GM23338 (cell line): ENCODE data around the gene ALPI. TPM values are rescaled to one million over a fixed set of nuclear protein-coding genes. Genes with fewer than 3 reads are reported as not detected.

Experiments used
- ATAC-seq: fragments of 200-7000 bp; cut with Tn5 transposase; 3 replicates; pipeline ENCODE4 v1.9.1; 2020
- DNase-seq: peaks from one replicate; pipeline ENCODE4 v3.0.0-alpha.2; 2015; ENCODE audit warnings: low spot score
- H2AFZ ChIP-seq: fragments of 200-600 bp; sonication (generic); 2 replicates; pipeline ENCODE4 v1.8.0; 2016; ENCODE audit warnings: antibody characterized with exemption, mild to moderate bottlenecking, moderate library complexity
- H3F3A ChIP-seq: fragments of 200-600 bp; sonication (generic); replicated peaks from 2 replicates; pipeline ENCODE4 v1.8.0; 2017; ENCODE audit warnings: antibody characterized with exemption, mixed run types, low read depth
- H3K27ac ChIP-seq: fragments of 200-600 bp; sonication (generic); 2 replicates; pipeline ENCODE4 v1.6.1; 2016; ENCODE audit warnings: low read depth
- H3K27me3 ChIP-seq: fragments of 200-600 bp; sonication (generic); 2 replicates; pipeline ENCODE4 v1.8.0; 2016; ENCODE audit warnings: mild to moderate bottlenecking, mixed run types, moderate library complexity; ENCODE audit not compliant: insufficient read depth
- H3K36me3 ChIP-seq: fragments of 200-600 bp; sonication (generic); 2 replicates; pipeline ENCODE4 v1.8.0; 2016; ENCODE audit warnings: mild to moderate bottlenecking; ENCODE audit not compliant: insufficient read depth
- H3K4me1 ChIP-seq: fragments of 200-600 bp; sonication (generic); 2 replicates; pipeline ENCODE4 v1.8.0; 2016; ENCODE audit warnings: mild to moderate bottlenecking, moderate library complexity; ENCODE audit not compliant: insufficient read depth
- H3K4me2 ChIP-seq: fragments of 200-600 bp; sonication (generic); 2 replicates; pipeline ENCODE4 v1.7.1; 2017; ENCODE audit warnings: mixed run types
- H3K4me3 ChIP-seq: fragments of 200-600 bp; sonication (generic); 2 replicates; pipeline ENCODE4 v1.6.1; 2016; ENCODE audit warnings: mixed run types
- H3K79me2 ChIP-seq: fragments of 200-600 bp; sonication (generic); replicated peaks from 2 replicates; pipeline ENCODE4 v1.8.0; 2017; ENCODE audit warnings: mild to moderate bottlenecking; ENCODE audit not compliant: insufficient read depth
- H3K9me2 ChIP-seq: fragments of 200-600 bp; sonication (generic); 2 replicates; pipeline ENCODE4 v1.8.0; 2017; ENCODE audit not compliant: insufficient read depth
- H4K20me1 ChIP-seq: fragments of 200-600 bp; sonication (generic); replicated peaks from 2 replicates; pipeline ENCODE4 v1.8.0; 2017; ENCODE audit warnings: mild to moderate bottlenecking; ENCODE audit not compliant: insufficient read depth
- H3K27ac Mint-ChIP-seq: 2 replicates; pipeline ENCODE4 v1.8.0; 2020; ENCODE audit warnings: inconsistent platforms, mild to moderate bottlenecking, moderate library complexity, mixed read lengths
- H3K27me3 Mint-ChIP-seq: 3 replicates; pipeline ENCODE4 v1.8.0; 2022; ENCODE audit warnings: low read depth, mild to moderate bottlenecking, moderate library complexity, mixed read lengths, inconsistent platforms; ENCODE audit not compliant: insufficient read depth, poor library complexity
- H3K36me3 Mint-ChIP-seq: 3 replicates; pipeline ENCODE4 v1.8.0; 2021; ENCODE audit warnings: low read depth, mild to moderate bottlenecking, inconsistent platforms, moderate library complexity, mixed read lengths
- H3K4me1 Mint-ChIP-seq: 3 replicates; pipeline ENCODE4 v1.8.0; 2020; ENCODE audit warnings: mild to moderate bottlenecking, inconsistent platforms, mixed read lengths
- H3K4me3 Mint-ChIP-seq: 3 replicates; pipeline ENCODE4 v1.8.0; 2021; ENCODE audit warnings: moderate library complexity, mild to moderate bottlenecking, inconsistent platforms, mixed read lengths
- H3K9me3 Mint-ChIP-seq: 3 replicates; pipeline ENCODE4 v1.8.0; 2020; ENCODE audit warnings: moderate library complexity, mild to moderate bottlenecking, inconsistent platforms, mixed read lengths
- EZH2 ChIP-seq: fragments of 200-600 bp; sonication (generic); IDR thresholded peaks from one replicate; pipeline ENCODE4 v1.8.0; 2017; ENCODE audit warnings: antibody characterized with exemption, mild to moderate bottlenecking, low read depth; ENCODE audit not compliant: unreplicated experiment
- EZH2phosphoT487 ChIP-seq: fragments of 200-600 bp; sonication (generic); IDR thresholded peaks from one replicate; pipeline ENCODE4 v1.8.1; 2018; ENCODE audit warnings: antibody characterized with exemption; ENCODE audit not compliant: unreplicated experiment
- JUNB ChIP-seq: IDR thresholded peaks from one replicate; pipeline ENCODE4 v1.6.1; 2016; ENCODE audit warnings: antibody characterized with exemption; ENCODE audit not compliant: unreplicated experiment
- NANOG ChIP-seq: IDR thresholded peaks from 2 replicates; pipeline ENCODE4 v1.6.1; 2016; ENCODE audit warnings: antibody characterized with exemption, borderline replicate concordance
- POLR2AphosphoS5 ChIP-seq: IDR thresholded peaks from 2 replicates; pipeline ENCODE4 v1.6.1; 2016; ENCODE audit warnings: antibody characterized with exemption, low read depth
- ZNF331 ChIP-seq: fragments of 250-450 bp; sonication (Bioruptor Pico); IDR thresholded peaks from 2 replicates; pipeline ENCODE4 v1.5.0; 2020; ENCODE audit warnings: low read depth, mild to moderate bottlenecking, moderate library complexity
- polyA plus RNA-seq: library from polyadenylated mRNA; unstranded; fragments of >200 nt; fragmentation: Nextera tagmentation; extraction: Ambion mirVana; gene quantifications from 2 replicates; pipeline ENCODE4 v1.2.1, GENCODE V29; 2016
- total RNA-seq: library from RNA; depleted of rRNA; stranded (reverse); fragments of >200 nt; shearing (Covaris generic); gene quantifications from 2 replicates; pipeline ENCODE4 v1.2.3, GENCODE V29; 2014
- TF ChIP-seq, protein P1 (sequence below): fragments of 250-450 bp; sonication (Bioruptor Pico); IDR thresholded peaks from 2 replicates; pipeline ENCODE4 v1.5.0; 2020; ENCODE audit warnings: mild to moderate bottlenecking, moderate library complexity
- TF ChIP-seq, protein P2 (sequence below), 2 experiments: fragments of 200-600 bp in 1 of 2; sonication (generic) in 1 of 2; conservative IDR thresholded peaks; 2 replicates each; pipeline versions ENCODE4 v1.5.1 to v1.6.1; 2016 to 2017; ENCODE audit warnings: antibody characterized with exemption in 2 of 2, low read depth in 2 of 2, mild to moderate bottlenecking in 2 of 2, moderate library complexity in 1 of 2

The ALPI gene
- total and polyA plus RNA-seq, 2 experiments from 2014 or later, result not detected

DNA sequence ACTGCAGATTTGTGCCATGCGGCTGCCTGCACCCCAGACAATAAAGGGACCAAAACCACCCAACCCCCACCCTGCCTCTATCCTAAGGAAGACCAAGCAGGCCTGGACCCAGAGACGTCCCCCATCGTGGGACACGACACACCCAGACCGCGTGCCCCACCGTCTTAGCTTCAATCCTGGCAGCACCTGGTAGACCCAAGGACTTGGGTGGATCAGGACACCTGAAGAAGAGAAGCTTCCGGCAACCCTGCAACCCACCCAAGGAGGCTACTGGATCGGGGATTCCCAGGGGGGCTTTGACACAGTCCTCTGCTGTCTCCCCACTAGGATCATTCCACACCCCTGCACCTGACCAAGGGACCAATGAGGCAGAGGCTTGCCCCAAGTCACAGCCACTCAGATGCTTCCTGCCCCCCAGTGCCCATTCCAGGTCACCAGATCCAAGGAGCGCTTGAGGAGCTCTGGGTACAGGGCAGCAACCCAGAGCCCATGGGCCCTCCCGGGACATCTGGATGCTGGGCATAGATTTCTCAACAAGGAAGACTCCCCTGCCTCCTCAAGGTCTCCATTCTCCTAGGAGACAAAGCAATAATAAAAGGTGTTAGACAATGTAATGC is 3.6 kb downstream of the ALPI start:
- H3K36me3 ChIP-seq, result no peaks in the 10 kb centered on the region
- Mint-ChIP-seq H3K4me3 (no peak overlapping the region), H3K9me3 (no peaks in the 10 kb centered on the region), H3K27me3 (peaks cover 6% of the 10 kb centered on the region), H3K36me3 (no peaks in the 10 kb centered on the region), H3K27ac (no peak overlapping the region), H3K4me1 (no peaks in the 10 kb centered on the region)
- H3K27me3 ChIP-seq, result no peaks in the 10 kb centered on the region
- H3K4me2 ChIP-seq, result no peak overlapping the region
- DNase-seq (no peak), ATAC-seq (no peak; the same call in 2 of the 3 replicates)
- no peaks in the 10 kb centered on the region for H3K9me2 ChIP-seq
- no peaks in the 10 kb centered on the region for H3F3A ChIP-seq
- H3K79me2 ChIP-seq, result no peaks in the 10 kb centered on the region
- H2AFZ ChIP-seq, result peak overlapping the region; percentile 89
- H3K4me1 ChIP-seq, result no peaks in the 10 kb centered on the region
- no peaks in the 10 kb centered on the region for H4K20me1 ChIP-seq
- no peak overlapping the region for H3K4me3 ChIP-seq
- no peak overlapping the region for H3K27ac ChIP-seq
- TF ChIP-seq EZH2phosphoT487, result no peak
- no peak for TF ChIP-seq JUNB
- TF ChIP-seq EZH2, result no peak
- no peak for TF ChIP-seq NANOG
- TF ChIP-seq POLR2AphosphoS5, result no peak
- TF ChIP-seq ZNF331 (CRISPR knock-in tag), result no peak
- TF ChIP-seq, protein P1, sequence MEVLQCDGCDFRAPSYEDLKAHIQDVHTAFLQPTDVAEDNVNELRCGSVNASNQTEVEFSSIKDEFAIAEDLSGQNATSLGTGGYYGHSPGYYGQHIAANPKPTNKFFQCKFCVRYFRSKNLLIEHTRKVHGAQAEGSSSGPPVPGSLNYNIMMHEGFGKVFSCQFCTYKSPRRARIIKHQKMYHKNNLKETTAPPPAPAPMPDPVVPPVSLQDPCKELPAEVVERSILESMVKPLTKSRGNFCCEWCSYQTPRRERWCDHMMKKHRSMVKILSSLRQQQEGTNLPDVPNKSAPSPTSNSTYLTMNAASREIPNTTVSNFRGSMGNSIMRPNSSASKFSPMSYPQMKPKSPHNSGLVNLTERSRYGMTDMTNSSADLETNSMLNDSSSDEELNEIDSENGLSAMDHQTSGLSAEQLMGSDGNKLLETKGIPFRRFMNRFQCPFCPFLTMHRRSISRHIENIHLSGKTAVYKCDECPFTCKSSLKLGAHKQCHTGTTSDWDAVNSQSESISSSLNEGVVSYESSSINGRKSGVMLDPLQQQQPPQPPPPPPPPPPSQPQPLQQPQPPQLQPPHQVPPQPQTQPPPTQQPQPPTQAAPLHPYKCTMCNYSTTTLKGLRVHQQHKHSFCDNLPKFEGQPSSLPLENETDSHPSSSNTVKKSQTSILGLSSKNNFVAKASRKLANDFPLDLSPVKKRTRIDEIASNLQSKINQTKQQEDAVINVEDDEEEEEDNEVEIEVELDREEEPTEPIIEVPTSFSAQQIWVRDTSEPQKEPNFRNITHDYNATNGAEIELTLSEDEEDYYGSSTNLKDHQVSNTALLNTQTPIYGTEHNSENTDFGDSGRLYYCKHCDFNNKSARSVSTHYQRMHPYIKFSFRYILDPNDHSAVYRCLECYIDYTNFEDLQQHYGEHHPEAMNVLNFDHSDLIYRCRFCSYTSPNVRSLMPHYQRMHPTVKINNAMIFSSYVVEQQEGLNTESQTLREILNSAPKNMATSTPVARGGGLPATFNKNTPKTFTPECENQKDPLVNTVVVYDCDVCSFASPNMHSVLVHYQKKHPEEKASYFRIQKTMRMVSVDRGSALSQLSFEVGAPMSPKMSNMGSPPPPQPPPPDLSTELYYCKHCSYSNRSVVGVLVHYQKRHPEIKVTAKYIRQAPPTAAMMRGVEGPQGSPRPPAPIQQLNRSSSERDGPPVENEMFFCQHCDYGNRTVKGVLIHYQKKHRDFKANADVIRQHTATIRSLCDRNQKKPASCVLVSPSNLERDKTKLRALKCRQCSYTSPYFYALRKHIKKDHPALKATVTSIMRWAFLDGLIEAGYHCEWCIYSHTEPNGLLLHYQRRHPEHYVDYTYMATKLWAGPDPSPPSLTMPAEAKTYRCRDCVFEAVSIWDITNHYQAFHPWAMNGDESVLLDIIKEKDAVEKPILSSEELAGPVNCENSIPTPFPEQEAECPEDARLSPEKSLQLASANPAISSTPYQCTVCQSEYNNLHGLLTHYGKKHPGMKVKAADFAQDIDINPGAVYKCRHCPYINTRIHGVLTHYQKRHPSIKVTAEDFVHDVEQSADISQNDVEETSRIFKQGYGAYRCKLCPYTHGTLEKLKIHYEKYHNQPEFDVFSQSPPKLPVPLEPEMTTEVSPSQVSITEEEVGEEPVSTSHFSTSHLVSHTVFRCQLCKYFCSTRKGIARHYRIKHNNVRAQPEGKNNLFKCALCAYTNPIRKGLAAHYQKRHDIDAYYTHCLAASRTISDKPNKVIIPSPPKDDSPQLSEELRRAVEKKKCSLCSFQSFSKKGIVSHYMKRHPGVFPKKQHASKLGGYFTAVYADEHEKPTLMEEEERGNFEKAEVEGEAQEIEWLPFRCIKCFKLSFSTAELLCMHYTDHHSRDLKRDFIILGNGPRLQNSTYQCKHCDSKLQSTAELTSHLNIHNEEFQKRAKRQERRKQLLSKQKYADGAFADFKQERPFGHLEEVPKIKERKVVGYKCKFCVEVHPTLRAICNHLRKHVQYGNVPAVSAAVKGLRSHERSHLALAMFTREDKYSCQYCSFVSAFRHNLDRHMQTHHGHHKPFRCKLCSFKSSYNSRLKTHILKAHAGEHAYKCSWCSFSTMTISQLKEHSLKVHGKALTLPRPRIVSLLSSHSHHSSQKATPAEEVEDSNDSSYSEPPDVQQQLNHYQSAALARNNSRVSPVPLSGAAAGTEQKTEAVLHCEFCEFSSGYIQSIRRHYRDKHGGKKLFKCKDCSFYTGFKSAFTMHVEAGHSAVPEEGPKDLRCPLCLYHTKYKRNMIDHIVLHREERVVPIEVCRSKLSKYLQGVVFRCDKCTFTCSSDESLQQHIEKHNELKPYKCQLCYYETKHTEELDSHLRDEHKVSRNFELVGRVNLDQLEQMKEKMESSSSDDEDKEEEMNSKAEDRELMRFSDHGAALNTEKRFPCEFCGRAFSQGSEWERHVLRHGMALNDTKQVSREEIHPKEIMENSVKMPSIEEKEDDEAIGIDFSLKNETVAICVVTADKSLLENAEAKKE (CRISPR knock-in tag), result no peak
- TF ChIP-seq, protein P2, sequence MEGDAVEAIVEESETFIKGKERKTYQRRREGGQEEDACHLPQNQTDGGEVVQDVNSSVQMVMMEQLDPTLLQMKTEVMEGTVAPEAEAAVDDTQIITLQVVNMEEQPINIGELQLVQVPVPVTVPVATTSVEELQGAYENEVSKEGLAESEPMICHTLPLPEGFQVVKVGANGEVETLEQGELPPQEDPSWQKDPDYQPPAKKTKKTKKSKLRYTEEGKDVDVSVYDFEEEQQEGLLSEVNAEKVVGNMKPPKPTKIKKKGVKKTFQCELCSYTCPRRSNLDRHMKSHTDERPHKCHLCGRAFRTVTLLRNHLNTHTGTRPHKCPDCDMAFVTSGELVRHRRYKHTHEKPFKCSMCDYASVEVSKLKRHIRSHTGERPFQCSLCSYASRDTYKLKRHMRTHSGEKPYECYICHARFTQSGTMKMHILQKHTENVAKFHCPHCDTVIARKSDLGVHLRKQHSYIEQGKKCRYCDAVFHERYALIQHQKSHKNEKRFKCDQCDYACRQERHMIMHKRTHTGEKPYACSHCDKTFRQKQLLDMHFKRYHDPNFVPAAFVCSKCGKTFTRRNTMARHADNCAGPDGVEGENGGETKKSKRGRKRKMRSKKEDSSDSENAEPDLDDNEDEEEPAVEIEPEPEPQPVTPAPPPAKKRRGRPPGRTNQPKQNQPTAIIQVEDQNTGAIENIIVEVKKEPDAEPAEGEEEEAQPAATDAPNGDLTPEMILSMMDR (conservative IDR thresholded peaks at IDR 0.05; ENCODE audit: low read depth in 2 of 2), result no peak
